Measurements from ENCODE around the gene ANAPC13. TPM values are rescaled to one million over a fixed set of nuclear protein-coding genes. Genes with fewer than 3 reads are reported as not detected.

Gene ANAPC13
- total and polyA plus RNA-seq, 2 donors from 2014 or later: 55.3 to 160 TPM

DNA sequence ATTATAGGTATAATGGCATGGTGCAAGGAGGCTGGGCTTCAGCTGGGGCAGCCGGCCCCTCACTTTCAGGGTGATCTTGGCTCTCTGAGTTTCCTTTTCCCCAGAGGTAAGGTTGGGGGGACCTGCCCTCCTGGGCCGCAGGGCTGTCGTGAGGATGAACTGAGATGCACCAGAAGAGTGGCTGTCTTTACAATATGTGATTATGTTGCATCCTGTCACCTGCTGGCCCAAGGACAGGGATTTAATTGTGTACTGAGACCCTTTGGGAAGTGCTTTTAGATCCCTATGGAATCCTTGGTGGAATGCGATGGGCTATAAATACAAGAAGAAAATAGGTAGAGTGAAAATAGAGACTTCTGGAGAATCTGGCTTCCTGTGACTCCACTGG, 22.1 kb downstream of the ANAPC13 start:
- H3K9ac ChIP-seq (ENCODE audit: low read length in 3 of 3): peak overlapping the region in 1 of 3 donors; percentile 28
- no peak for FAIRE-seq

DNA sequence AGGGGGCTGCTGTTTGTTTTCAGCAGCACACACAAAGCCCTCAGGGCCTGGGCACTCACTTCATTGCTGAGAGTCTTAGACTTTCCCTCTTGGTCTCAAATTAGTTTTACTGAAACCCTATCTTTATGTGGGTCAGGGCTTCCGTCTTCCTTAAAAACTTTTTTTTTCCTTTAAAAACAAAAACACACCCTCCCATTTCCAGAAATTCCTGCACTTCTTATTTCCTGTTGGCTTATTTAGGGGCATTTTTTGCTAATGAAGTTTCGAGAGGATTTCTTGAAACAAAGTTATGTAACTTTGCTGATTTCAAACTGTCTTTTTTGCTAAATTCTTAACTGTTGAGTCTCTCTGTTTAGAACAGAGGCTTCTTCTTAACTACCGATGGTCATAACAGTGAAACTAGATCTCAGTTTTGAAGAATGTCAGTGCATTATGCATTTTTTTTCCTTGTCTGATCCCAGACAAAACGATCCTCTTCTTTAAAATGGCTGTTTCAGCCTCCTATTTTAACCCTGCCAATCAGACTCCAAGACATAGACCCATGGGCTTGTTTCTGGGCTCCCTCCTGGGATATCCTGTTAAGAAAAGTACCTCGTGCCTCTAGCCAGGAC, 23.3 kb downstream of the ANAPC13 start:
- H3K36me3 ChIP-seq (ENCODE audit: control insufficient read depth in 2 of 3, insufficient read depth in 3 of 3, low read length in 3 of 3): no peaks in the 10 kb centered on the region
- H3K9me3 ChIP-seq (ENCODE audit: control insufficient read depth in 2 of 3, insufficient read depth in 1 of 3, low read length in 3 of 3): no peaks in the 10 kb centered on the region
- H3K4me1 ChIP-seq (ENCODE audit: control insufficient read depth in 2 of 3, insufficient read depth in 2 of 3, low read depth in 1 of 3, low read length in 3 of 3): peaks cover 3 to 4% (median 4%) of the 10 kb centered on the region in 3 donors
- DNase-seq: peak in 2 of 5 donors; percentile 84 to 86
- TF ChIP-seq, protein P1, sequence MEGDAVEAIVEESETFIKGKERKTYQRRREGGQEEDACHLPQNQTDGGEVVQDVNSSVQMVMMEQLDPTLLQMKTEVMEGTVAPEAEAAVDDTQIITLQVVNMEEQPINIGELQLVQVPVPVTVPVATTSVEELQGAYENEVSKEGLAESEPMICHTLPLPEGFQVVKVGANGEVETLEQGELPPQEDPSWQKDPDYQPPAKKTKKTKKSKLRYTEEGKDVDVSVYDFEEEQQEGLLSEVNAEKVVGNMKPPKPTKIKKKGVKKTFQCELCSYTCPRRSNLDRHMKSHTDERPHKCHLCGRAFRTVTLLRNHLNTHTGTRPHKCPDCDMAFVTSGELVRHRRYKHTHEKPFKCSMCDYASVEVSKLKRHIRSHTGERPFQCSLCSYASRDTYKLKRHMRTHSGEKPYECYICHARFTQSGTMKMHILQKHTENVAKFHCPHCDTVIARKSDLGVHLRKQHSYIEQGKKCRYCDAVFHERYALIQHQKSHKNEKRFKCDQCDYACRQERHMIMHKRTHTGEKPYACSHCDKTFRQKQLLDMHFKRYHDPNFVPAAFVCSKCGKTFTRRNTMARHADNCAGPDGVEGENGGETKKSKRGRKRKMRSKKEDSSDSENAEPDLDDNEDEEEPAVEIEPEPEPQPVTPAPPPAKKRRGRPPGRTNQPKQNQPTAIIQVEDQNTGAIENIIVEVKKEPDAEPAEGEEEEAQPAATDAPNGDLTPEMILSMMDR (IDR thresholded peaks at IDR 0.05; ENCODE audit: borderline replicate concordance, extremely low read depth, insufficient read depth): no peak
- peak overlapping the region in 2 of 3 donors; percentile 1 to 6 for H3K9ac ChIP-seq (ENCODE audit: low read length in 3 of 3)
- no peaks in the 10 kb centered on the region for H3K27me3 ChIP-seq (ENCODE audit: control insufficient read depth, insufficient read depth, low read length)
- peak overlapping the region; percentile 29 to 63 for H3K27ac ChIP-seq (ENCODE audit: low read depth in 2 of 2, low read length in 2 of 2)
- peak; percentile 27 for FAIRE-seq
- intact Hi-C loops (cut with DNase I): no loop called here
- no peak overlapping the region for H3K4me3 ChIP-seq (ENCODE audit: low read length in 3 of 3)

More for the DNA sequence above, 22.1 kb downstream of the ANAPC13 start:
- H3K36me3 ChIP-seq (ENCODE audit: control insufficient read depth in 2 of 3, insufficient read depth in 3 of 3, low read length in 3 of 3): no peaks in the 10 kb centered on the region
- H3K9me3 ChIP-seq (ENCODE audit: control insufficient read depth in 2 of 3, insufficient read depth in 1 of 3, low read length in 3 of 3): no peaks in the 10 kb centered on the region
- intact Hi-C loops (cut with DNase I): no loop called here
- H3K27me3 ChIP-seq (ENCODE audit: control insufficient read depth, insufficient read depth, low read length): no peaks in the 10 kb centered on the region
- DNase-seq: no peak
- H3K27ac ChIP-seq (ENCODE audit: low read depth in 2 of 2, low read length in 2 of 2): peak overlapping the region in 1 of 2 donors; percentile 52
- peaks cover 3 to 4% (median 4%) of the 10 kb centered on the region in 3 donors for H3K4me1 ChIP-seq (ENCODE audit: control insufficient read depth in 2 of 3, insufficient read depth in 2 of 3, low read depth in 1 of 3, low read length in 3 of 3)
- TF ChIP-seq, protein P1 (IDR thresholded peaks at IDR 0.05; ENCODE audit: borderline replicate concordance, extremely low read depth, insufficient read depth): no peak
- peak overlapping the region in 1 of 3 donors; percentile 9 for H3K4me3 ChIP-seq (ENCODE audit: low read length in 3 of 3)

DNA sequence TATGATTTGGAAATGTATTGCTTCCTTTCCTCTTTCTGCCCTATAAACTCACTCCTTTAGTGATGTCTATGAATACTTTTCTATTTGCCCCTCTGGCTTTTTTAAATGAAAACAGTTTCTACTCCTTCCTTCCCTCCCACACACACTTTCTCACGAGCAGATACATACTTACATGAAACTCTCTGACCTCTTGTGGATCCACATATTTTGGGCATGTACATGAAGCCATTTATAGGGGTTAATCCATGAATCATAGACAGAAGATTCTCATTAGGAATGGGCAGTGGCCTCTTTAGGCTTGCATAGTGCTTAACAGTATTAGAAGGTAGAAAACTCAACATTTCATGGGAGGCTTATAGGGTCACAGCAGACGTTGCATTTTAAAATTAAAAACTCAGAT, 24.8 kb downstream of the ANAPC13 start:
- peaks cover 3 to 4% (median 4%) of the 10 kb centered on the region in 3 donors for H3K4me1 ChIP-seq (ENCODE audit: control insufficient read depth in 2 of 3, insufficient read depth in 2 of 3, low read depth in 1 of 3, low read length in 3 of 3)
- H3K36me3 ChIP-seq (ENCODE audit: control insufficient read depth in 2 of 3, insufficient read depth in 3 of 3, low read length in 3 of 3): no peaks in the 10 kb centered on the region
- TF ChIP-seq, protein P1 (IDR thresholded peaks at IDR 0.05; ENCODE audit: borderline replicate concordance, extremely low read depth, insufficient read depth): no peak
- no peaks in the 10 kb centered on the region for H3K9me3 ChIP-seq (ENCODE audit: control insufficient read depth in 2 of 3, insufficient read depth in 1 of 3, low read length in 3 of 3)
- intact Hi-C loops (cut with DNase I): no loop called here
- H3K27ac ChIP-seq (ENCODE audit: low read depth in 2 of 2, low read length in 2 of 2): peak overlapping the region in 1 of 2 donors; percentile 9
- no peak for DNase-seq
- H3K27me3 ChIP-seq (ENCODE audit: control insufficient read depth, insufficient read depth, low read length): no peaks in the 10 kb centered on the region
- no peak for FAIRE-seq
- no peak overlapping the region for H3K9ac ChIP-seq (ENCODE audit: low read length in 3 of 3)
- H3K4me3 ChIP-seq (ENCODE audit: low read length in 3 of 3): no peak overlapping the region

Data from kidney (tissue), 14 donors.